Prostate gland (tissue), 2 donors: Measurements from ENCODE around the gene SLC16A11.

Experiments used
- POLR2A ChIP-seq: fragments of 450-650 bp; IDR thresholded peaks from one replicate; pipeline ENCODE4 v1.6.1; 2016; ENCODE audit warnings: antibody characterized with exemption, mild to moderate bottlenecking
- POLR2AphosphoS5 ChIP-seq: sonication (generic); formaldehyde crosslinking; IDR thresholded peaks from one replicate; pipeline ENCODE4 v1.6.1; 2017; ENCODE audit warnings: antibody characterized with exemption
- TF ChIP-seq, protein P1 (sequence below), 4 experiments: fragments of 200-600 bp in 2 of 4; fragments of 450-650 bp in 2 of 4; sonication (generic) in 2 of 4; IDR thresholded peaks; 1 replicate in 3 of 4; 2 replicates in 1 of 4; pipeline ENCODE4 v1.5.1; 2016 to 2019; ENCODE audit warnings: antibody characterized with exemption in 4 of 4, mild to moderate bottlenecking in 2 of 4, moderate library complexity in 2 of 4

DNA sequence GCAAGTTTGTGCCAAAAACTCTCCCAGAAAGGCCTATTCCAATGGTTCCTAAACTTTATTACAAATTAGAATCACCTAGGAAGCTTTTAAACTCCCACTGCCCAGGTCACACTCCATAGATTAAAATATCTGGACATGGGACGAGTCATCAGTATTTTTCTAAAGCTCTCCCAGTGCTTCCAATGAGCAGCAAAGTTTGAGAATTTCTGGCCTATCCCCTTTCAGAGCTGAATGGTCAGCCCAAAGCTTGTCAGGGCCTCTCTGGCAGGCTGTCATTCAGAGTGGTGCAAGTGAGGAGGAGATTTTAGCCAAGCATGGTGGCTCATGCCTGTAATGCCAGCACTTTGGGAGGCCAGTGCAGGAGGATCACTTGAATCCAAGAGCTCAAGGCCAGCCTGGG is 18.6 kb downstream of the SLC16A11 start:
- TF ChIP-seq, protein P1, sequence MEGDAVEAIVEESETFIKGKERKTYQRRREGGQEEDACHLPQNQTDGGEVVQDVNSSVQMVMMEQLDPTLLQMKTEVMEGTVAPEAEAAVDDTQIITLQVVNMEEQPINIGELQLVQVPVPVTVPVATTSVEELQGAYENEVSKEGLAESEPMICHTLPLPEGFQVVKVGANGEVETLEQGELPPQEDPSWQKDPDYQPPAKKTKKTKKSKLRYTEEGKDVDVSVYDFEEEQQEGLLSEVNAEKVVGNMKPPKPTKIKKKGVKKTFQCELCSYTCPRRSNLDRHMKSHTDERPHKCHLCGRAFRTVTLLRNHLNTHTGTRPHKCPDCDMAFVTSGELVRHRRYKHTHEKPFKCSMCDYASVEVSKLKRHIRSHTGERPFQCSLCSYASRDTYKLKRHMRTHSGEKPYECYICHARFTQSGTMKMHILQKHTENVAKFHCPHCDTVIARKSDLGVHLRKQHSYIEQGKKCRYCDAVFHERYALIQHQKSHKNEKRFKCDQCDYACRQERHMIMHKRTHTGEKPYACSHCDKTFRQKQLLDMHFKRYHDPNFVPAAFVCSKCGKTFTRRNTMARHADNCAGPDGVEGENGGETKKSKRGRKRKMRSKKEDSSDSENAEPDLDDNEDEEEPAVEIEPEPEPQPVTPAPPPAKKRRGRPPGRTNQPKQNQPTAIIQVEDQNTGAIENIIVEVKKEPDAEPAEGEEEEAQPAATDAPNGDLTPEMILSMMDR (IDR thresholded peaks at IDR 0.05): no peak
- TF ChIP-seq POLR2A: no peak
- no peak for TF ChIP-seq POLR2AphosphoS5
